Neural cell (in vitro differentiated cells): ENCODE data around the gene DOK4. TPM values are rescaled to one million over a fixed set of nuclear protein-coding genes. Genes with fewer than 3 reads are reported as not detected.

Experiments used
- H2AFZ ChIP-seq: fragments of 200-600, 300-800 bp; sonication (generic), shearing (Covaris generic); 2 replicates; pipeline ENCODE4 v1.6.0; 2014; ENCODE audit warnings: low read depth, mild to moderate bottlenecking, antibody characterized with exemption, low read length, moderate library complexity
- H3F3A ChIP-seq: fragments of 200-600 bp; shearing (Covaris generic); 2 replicates; pipeline ENCODE4 v1.6.1; 2016; ENCODE audit warnings: mild to moderate bottlenecking, moderate library complexity, mixed read lengths, antibody characterized with exemption, low read length; ENCODE audit not compliant: insufficient read depth, poor library complexity, severe bottlenecking
- H3K27ac ChIP-seq: fragments of 200-600, 300-800 bp; sonication (generic), shearing (Covaris generic); 2 replicates; pipeline ENCODE4 v1.5.1; 2014; ENCODE audit warnings: mild to moderate bottlenecking, low read length, moderate library complexity
- H3K27me3 ChIP-seq: fragments of 300-800, 200-600 bp; sonication (generic), shearing (Covaris generic); 2 replicates; pipeline ENCODE4 v1.6.0; 2014; ENCODE audit warnings: mild to moderate bottlenecking, low read depth, low read length, moderate library complexity; ENCODE audit not compliant: insufficient read depth
- H3K36me3 ChIP-seq: fragments of 300-800, 200-600 bp; sonication (generic), shearing (Covaris generic); 2 replicates; pipeline ENCODE4 v1.5.1; 2014; ENCODE audit warnings: mild to moderate bottlenecking, antibody characterized with exemption, low read length, moderate library complexity; ENCODE audit not compliant: insufficient read depth
- H3K4me2 ChIP-seq: fragments of 300-800, 200-600 bp; sonication (generic), shearing (Covaris generic); 2 replicates; pipeline ENCODE4 v1.6.0; 2014; ENCODE audit warnings: mild to moderate bottlenecking, low read length
- H3K4me3 ChIP-seq: fragments of 300-800, 200-600 bp; sonication (generic), shearing (Covaris generic); 2 replicates; pipeline ENCODE4 v1.5.1; 2014; ENCODE audit warnings: mild to moderate bottlenecking, low read length, moderate library complexity
- H3K79me2 ChIP-seq: fragments of 200-600 bp; shearing (Covaris generic); replicated peaks from 2 replicates; pipeline ENCODE4 v1.6.0; 2014; ENCODE audit warnings: mild to moderate bottlenecking, low read length, moderate library complexity; ENCODE audit not compliant: insufficient read depth
- H3K9ac ChIP-seq: fragments of 300-800, 200-600 bp; sonication (generic), shearing (Covaris generic); 2 replicates; pipeline ENCODE4 v1.6.1; 2016; ENCODE audit warnings: mild to moderate bottlenecking, low read length, mixed read lengths
- H3K9me2 ChIP-seq: fragments of 200-600 bp; shearing (Covaris generic); 2 replicates; pipeline ENCODE4 v1.6.1; 2016; ENCODE audit warnings: mild to moderate bottlenecking, low read length, mixed read lengths; ENCODE audit not compliant: insufficient read depth
- H3K9me3 ChIP-seq: fragments of 200-600, 300-800 bp; sonication (generic), shearing (Covaris generic); 2 replicates; pipeline ENCODE4 v1.6.1; 2016; ENCODE audit warnings: mild to moderate bottlenecking, mixed run types, low read length, moderate library complexity, mixed read lengths
- H4K20me1 ChIP-seq: fragments of 200-600 bp; shearing (Covaris generic); 2 replicates; pipeline ENCODE4 v1.6.1; 2016; ENCODE audit warnings: mild to moderate bottlenecking, mixed run types; ENCODE audit not compliant: insufficient read depth
- EP300 ChIP-seq: fragments of 450-650 bp; conservative IDR thresholded peaks from 2 replicates; pipeline ENCODE4 v1.6.1; 2014; ENCODE audit warnings: antibody characterized with exemption, mild to moderate bottlenecking, moderate library complexity; ENCODE audit not compliant: poor library complexity, severe bottlenecking
- EZH2 ChIP-seq: fragments of 200-600, 300-800 bp; shearing (Covaris generic), sonication (generic); IDR thresholded peaks from 2 replicates; pipeline ENCODE4 v1.6.1; 2014; ENCODE audit warnings: antibody characterized with exemption, low read length, borderline replicate concordance, mild to moderate bottlenecking; ENCODE audit not compliant: insufficient read depth, poor library complexity, severe bottlenecking
- MXI1 ChIP-seq: fragments of 450-650 bp; conservative IDR thresholded peaks from 2 replicates; pipeline ENCODE4 v1.6.1; 2014; ENCODE audit warnings: antibody characterized with exemption, mild to moderate bottlenecking; ENCODE audit not compliant: poor library complexity, severe bottlenecking
- POLR2AphosphoS5 ChIP-seq: IDR thresholded peaks from 2 replicates; pipeline ENCODE4 v1.6.1; 2012
- RAD21 ChIP-seq: fragments of 450-650 bp; conservative IDR thresholded peaks from 2 replicates; pipeline ENCODE4 v1.6.1; 2014; ENCODE audit warnings: antibody characterized with exemption, mild to moderate bottlenecking, moderate library complexity
- SMC3 ChIP-seq: fragments of 450-650 bp; conservative IDR thresholded peaks from 2 replicates; pipeline ENCODE4 v1.6.1; 2014; ENCODE audit warnings: antibody characterized with exemption, mild to moderate bottlenecking, moderate library complexity; ENCODE audit not compliant: poor library complexity
- TAF1 ChIP-seq: IDR thresholded peaks from 2 replicates; pipeline ENCODE4 v1.6.1; 2012; ENCODE audit warnings: low read depth
- polyA plus RNA-seq: library from polyadenylated mRNA; depleted of rRNA; stranded (reverse); fragments of >200 nt; gene quantifications from 2 replicates; pipeline ENCODE4 v1.2.3, GENCODE V29; 2014
- TF ChIP-seq, protein P1 (sequence below): IDR thresholded peaks from 2 replicates; pipeline ENCODE4 v1.6.1; 2012; ENCODE audit warnings: borderline replicate concordance
- TF ChIP-seq, protein P2 (sequence below): fragments of 450-650 bp; IDR thresholded peaks from 2 replicates; pipeline ENCODE4 v1.5.1; 2014; ENCODE audit warnings: antibody characterized with exemption, mild to moderate bottlenecking, moderate library complexity; ENCODE audit not compliant: poor library complexity, severe bottlenecking

Gene DOK4
- polyA plus RNA-seq, 1 donor from 2014 or later, result 214 TPM

DNA sequence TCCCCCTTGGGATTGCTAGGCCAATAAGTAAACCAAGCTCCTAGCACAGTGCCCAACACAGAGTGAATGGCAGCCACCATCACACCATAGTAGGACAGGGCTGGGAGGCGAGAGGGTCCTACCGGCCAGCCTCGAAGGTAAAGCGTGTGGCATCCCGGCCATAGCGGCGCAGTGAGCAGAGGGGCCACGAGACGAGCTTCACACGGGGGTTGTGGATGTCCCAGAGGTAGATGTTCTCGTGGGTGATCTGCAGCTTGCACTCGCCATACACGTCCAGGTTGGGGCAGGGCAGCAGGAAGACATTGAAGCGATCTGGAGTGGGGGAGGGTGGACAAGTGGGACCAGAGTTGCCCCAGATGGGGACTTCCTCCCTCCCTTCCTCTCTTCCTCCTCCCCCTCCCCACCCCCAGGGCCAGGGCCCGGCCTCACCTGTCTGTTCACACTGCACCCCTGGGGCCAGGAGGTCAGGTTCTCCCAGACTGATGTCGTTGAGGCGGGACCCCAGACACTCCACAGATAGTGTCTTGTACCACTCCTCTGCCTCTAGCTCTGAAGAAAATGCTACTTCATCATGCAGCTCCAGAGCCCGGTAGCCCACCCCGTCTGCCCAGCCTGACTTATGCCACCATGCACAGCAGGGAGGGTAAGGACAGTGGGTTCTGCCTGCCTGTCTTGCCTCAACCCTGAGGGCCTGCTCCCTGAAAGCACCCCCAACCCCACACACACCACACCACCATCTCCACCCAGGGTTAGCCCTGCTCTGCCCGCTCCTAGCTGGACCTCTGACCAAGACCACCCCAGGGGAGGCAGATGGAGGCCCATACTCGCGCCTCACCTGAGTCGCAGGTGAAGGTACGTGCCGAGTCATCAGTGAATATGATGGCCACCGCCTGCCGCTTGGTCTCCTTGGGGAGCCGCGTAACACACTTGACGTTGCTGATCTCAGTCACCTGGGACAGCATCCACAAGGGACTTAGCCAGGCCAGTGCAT is 11.3 kb downstream of the DOK4 start:
- H2AFZ ChIP-seq, result no peak overlapping the region
- no peaks in the 10 kb centered on the region for H3K36me3 ChIP-seq
- no peak overlapping the region for H3K4me2 ChIP-seq
- TF ChIP-seq RAD21 (no peak), EZH2 (no peak), SMC3 (no peak), EP300 (no peak), POLR2AphosphoS5 (no peak), MXI1 (no peak), TAF1 (no peak)
- TF ChIP-seq, protein P1, sequence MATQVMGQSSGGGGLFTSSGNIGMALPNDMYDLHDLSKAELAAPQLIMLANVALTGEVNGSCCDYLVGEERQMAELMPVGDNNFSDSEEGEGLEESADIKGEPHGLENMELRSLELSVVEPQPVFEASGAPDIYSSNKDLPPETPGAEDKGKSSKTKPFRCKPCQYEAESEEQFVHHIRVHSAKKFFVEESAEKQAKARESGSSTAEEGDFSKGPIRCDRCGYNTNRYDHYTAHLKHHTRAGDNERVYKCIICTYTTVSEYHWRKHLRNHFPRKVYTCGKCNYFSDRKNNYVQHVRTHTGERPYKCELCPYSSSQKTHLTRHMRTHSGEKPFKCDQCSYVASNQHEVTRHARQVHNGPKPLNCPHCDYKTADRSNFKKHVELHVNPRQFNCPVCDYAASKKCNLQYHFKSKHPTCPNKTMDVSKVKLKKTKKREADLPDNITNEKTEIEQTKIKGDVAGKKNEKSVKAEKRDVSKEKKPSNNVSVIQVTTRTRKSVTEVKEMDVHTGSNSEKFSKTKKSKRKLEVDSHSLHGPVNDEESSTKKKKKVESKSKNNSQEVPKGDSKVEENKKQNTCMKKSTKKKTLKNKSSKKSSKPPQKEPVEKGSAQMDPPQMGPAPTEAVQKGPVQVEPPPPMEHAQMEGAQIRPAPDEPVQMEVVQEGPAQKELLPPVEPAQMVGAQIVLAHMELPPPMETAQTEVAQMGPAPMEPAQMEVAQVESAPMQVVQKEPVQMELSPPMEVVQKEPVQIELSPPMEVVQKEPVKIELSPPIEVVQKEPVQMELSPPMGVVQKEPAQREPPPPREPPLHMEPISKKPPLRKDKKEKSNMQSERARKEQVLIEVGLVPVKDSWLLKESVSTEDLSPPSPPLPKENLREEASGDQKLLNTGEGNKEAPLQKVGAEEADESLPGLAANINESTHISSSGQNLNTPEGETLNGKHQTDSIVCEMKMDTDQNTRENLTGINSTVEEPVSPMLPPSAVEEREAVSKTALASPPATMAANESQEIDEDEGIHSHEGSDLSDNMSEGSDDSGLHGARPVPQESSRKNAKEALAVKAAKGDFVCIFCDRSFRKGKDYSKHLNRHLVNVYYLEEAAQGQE, result no peak
- TF ChIP-seq, protein P2, sequence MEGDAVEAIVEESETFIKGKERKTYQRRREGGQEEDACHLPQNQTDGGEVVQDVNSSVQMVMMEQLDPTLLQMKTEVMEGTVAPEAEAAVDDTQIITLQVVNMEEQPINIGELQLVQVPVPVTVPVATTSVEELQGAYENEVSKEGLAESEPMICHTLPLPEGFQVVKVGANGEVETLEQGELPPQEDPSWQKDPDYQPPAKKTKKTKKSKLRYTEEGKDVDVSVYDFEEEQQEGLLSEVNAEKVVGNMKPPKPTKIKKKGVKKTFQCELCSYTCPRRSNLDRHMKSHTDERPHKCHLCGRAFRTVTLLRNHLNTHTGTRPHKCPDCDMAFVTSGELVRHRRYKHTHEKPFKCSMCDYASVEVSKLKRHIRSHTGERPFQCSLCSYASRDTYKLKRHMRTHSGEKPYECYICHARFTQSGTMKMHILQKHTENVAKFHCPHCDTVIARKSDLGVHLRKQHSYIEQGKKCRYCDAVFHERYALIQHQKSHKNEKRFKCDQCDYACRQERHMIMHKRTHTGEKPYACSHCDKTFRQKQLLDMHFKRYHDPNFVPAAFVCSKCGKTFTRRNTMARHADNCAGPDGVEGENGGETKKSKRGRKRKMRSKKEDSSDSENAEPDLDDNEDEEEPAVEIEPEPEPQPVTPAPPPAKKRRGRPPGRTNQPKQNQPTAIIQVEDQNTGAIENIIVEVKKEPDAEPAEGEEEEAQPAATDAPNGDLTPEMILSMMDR, result no peak
- H3K9ac ChIP-seq, result no peak overlapping the region
- H3K9me2 ChIP-seq, result no peaks in the 10 kb centered on the region
- peaks cover 35% of the 10 kb centered on the region for H3K79me2 ChIP-seq
- no peaks in the 10 kb centered on the region for H3K27me3 ChIP-seq
- H3K4me3 ChIP-seq, result no peak overlapping the region
- H3K27ac ChIP-seq, result no peak overlapping the region
- no peaks in the 10 kb centered on the region for H3F3A ChIP-seq
- no peaks in the 10 kb centered on the region for H3K9me3 ChIP-seq
- peaks cover 4% of the 10 kb centered on the region for H4K20me1 ChIP-seq

DNA sequence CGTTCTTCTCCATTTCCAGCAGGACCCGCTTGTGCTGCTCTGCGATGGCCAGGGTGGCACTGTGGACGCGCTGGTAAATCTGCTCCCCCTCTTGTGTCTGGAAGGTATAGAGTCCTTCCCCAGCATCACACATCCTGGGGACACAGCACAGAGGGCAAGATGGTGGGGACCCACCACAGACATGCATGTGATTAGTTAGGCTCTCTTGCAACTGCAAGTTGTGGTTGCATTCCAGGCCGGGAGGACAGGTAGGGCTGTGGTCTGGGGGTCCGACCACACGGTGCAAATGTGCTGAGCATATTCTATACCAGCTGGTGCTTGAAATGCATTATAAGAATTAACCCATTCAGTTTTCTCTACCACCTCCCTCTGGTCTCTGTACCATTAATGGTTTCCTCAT is 12.4 kb downstream of the DOK4 start:
- Histone ChIP-seq H3K79me2 (peaks cover 24% of the 10 kb centered on the region), H3F3A (no peaks in the 10 kb centered on the region), H3K9me2 (no peaks in the 10 kb centered on the region), H3K27me3 (no peaks in the 10 kb centered on the region), H2AFZ (no peak overlapping the region), H3K9me3 (no peaks in the 10 kb centered on the region), H3K36me3 (no peaks in the 10 kb centered on the region), H3K4me3 (no peak overlapping the region), H3K4me2 (no peak overlapping the region), H4K20me1 (peaks cover 4% of the 10 kb centered on the region), H3K9ac (no peak overlapping the region), H3K27ac (no peak overlapping the region)
- no peak for TF ChIP-seq RAD21
- TF ChIP-seq MXI1, result no peak
- no peak for TF ChIP-seq EP300
- TF ChIP-seq, protein P1, result no peak
- TF ChIP-seq POLR2AphosphoS5, result no peak
- TF ChIP-seq SMC3, result no peak
- TF ChIP-seq, protein P2, result no peak
- TF ChIP-seq TAF1, result no peak
- TF ChIP-seq EZH2, result no peak
